Measurements from ENCODE around the gene SLC43A1.
A peak's percentile ranks its signal among the peaks of the same experiment; 100 is the strongest.
"Not testable (repeated sequence)": the region's sequence is repeated elsewhere in the genome, so short reads cannot be mapped to it uniquely, and the experiment has no call there.

The SLC43A1 gene

GRCh38 chr11:57515332-57516060, at the start of gene SLC43A1:
TSS of gene SLC43A1 (minus strand) at chr11:57515702. CDS start at chr11:57514111, 1,591 bp downstream.
- DNase-seq (peak; percentile 62), ATAC-seq (peak; percentile 12)

- ATAC-seq = no peak
- no peak for DNase-seq
These were observed 47.1 kb upstream of the SLC43A1 start for GRCh38 chr11:57562596-57562995.

- no peak for DNase-seq
- no peak for ATAC-seq
These were observed 44.6 kb upstream of the SLC43A1 start for GRCh38 chr11:57560146-57560545.

- ATAC-seq = peak; percentile 19
These were observed 40.5 kb upstream of the SLC43A1 start for GRCh38 chr11:57556041-57556440.

GRCh38 chr11:57555393-57555792, 39.9 kb upstream of the SLC43A1 start:
- DNase-seq (no peak), ATAC-seq (no peak)

More at GRCh38 chr11:57556041-57556440, 40.5 kb upstream of the SLC43A1 start:
- no peak for DNase-seq

GRCh38 chr11:57552479-57552878, 37.0 kb upstream of the SLC43A1 start:
- ATAC-seq (no peak), DNase-seq (no peak)

GRCh38 chr11:57551941-57552340, 36.4 kb upstream of the SLC43A1 start:
- DNase-seq (no peak), ATAC-seq (no peak)

- DNase-seq (no peak), ATAC-seq (no peak)
These were observed 34.5 kb upstream of the SLC43A1 start for GRCh38 chr11:57549983-57550382.

GRCh38 chr11:57547854-57548377, 32.4 kb upstream of the SLC43A1 start:
- peak; percentile 32 for DNase-seq
- peak; percentile 80 for ATAC-seq

GRCh38 chr11:57546869-57547475, 31.5 kb upstream of the SLC43A1 start:
- DNase-seq (no peak), ATAC-seq (peak; percentile 16)

- ATAC-seq = no peak
These were observed 30.9 kb upstream of the SLC43A1 start for GRCh38 chr11:57546451-57546850.

GRCh38 chr11:57545883-57546282, 30.4 kb upstream of the SLC43A1 start:
- DNase-seq (no peak), ATAC-seq (no peak)

More at GRCh38 chr11:57546451-57546850, 30.9 kb upstream of the SLC43A1 start:
- no peak for DNase-seq

- no peak for DNase-seq
- ATAC-seq = no peak
These were observed 29.1 kb upstream of the SLC43A1 start for GRCh38 chr11:57544566-57544965.

GRCh38 chr11:57543593-57543992, 28.1 kb upstream of the SLC43A1 start:
- no peak for ATAC-seq
- DNase-seq = no peak

- no peak for DNase-seq
- ATAC-seq = no peak
These were observed 27.1 kb upstream of the SLC43A1 start for GRCh38 chr11:57542582-57542981.

- DNase-seq (no peak), ATAC-seq (no peak)
These were observed 25.7 kb upstream of the SLC43A1 start for GRCh38 chr11:57541169-57541568.

GRCh38 chr11:57539342-57539741, 23.8 kb upstream of the SLC43A1 start:
- ATAC-seq (no peak), DNase-seq (no peak)

GRCh38 chr11:57536947-57537619, 21.6 kb upstream of the SLC43A1 start, which contains the start of gene SMTNL1:
TSS of gene SMTNL1 (plus strand) at chr11:57537595. CDS start at chr11:57542643, 5,048 bp downstream.
- DNase-seq (no peak), ATAC-seq (no peak)

- not testable (repeated sequence) for ATAC-seq
These were observed 18.9 kb upstream of the SLC43A1 start for GRCh38 chr11:57534449-57534848.

GRCh38 chr11:57530596-57531507, 15.3 kb upstream of the SLC43A1 start, which contains the start of gene TIMM10:
TSS of gene TIMM10 (minus strand) at chr11:57530754. CDS start at chr11:57530189, 565 bp downstream.
- ATAC-seq (peak; percentile 99), DNase-seq (peak; percentile 88)

More at GRCh38 chr11:57534449-57534848, 18.9 kb upstream of the SLC43A1 start:
- DNase-seq = not testable (repeated sequence)

- ATAC-seq (no peak), DNase-seq (peak; percentile 20)
These were observed 14.7 kb upstream of the SLC43A1 start for GRCh38 chr11:57530215-57530595.

Measured in stimulated activated naive CD8-positive, alpha-beta T cell treated with anti-CD3 and anti-CD28 coated beads, Interleukin-15, Interleukin-2, amounts not matched to agents 100 U/mL and 50 U/mL, for 24 hours (primary cell).